ENCODE measurements around the gene ANKLE2.

Gene ANKLE2

DNA sequence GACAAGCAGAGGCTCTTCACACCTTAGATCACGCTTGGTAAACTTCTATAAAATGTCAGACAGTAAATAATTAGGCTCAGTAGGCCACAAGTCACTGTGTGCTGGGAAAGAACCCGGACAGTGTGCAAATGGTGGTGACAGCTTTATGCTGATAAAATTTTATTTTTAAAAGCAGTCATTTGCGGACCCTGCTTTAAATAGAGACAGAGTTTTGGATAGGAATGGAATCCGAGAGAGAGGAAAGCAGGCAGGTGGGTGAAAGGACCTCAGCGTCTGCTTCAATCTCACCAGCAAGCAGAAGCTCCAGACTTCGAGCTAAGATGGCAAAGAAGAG, 21.4 kb downstream of the ANKLE2 start:
- Histone ChIP-seq H3K36me3 (ENCODE audit: insufficient read depth, low read length) (peaks cover 87% of the 10 kb centered on the region), H3K4me3 (ENCODE audit: low read depth in 1 of 2, low read length in 2 of 2) (no peak overlapping the region), H3K9me3 (ENCODE audit: low read length) (no peaks in the 10 kb centered on the region), H3K4me1 (ENCODE audit: insufficient read depth, low read length) (no peaks in the 10 kb centered on the region), H3K27me3 (ENCODE audit: control insufficient read depth in 1 of 2, insufficient read depth in 2 of 2, low read length in 2 of 2) (no peaks in the 10 kb centered on the region), H3K9ac (ENCODE audit: low read length) (no peak overlapping the region), H3K27ac (ENCODE audit: low read depth, low read length) (no peak overlapping the region)

DNA sequence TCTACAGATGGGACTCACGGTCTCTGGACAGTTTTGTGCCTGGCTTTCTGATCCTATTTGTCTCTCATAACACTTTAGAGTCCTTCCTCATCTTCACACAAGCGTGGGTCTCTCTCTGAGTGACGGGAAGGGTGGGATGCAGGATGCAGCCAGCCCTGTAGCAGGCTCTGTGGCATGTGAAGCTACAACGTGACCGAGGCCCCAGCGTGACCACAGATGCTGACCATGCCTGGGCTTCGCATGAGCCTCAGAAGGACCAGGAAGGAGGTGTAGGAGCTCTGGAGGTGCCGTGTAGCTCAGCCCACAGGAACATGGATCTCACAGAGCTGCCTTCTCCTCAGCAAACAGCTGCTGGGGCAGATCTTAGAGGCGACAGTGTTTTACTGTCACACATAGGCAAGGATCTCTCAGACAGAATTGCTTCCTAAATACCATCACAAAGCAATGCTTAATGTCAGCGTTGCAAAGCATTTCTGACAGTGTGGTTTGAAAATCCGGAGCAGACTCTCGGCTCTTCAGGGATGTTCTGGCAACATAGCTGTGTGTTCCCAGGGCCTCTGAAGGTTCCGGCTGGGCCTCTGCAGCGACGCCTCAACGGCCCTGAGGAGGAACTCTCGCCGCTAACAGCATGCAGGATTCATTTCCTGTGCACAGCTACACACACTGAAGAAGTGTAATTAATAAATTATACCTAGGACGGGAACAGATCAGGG, 21.9 kb downstream of the ANKLE2 start:
- Histone ChIP-seq H3K9me3 (ENCODE audit: low read length) (no peaks in the 10 kb centered on the region), H3K36me3 (ENCODE audit: insufficient read depth, low read length) (peaks cover 87% of the 10 kb centered on the region), H3K4me3 (ENCODE audit: low read depth in 1 of 2, low read length in 2 of 2) (no peak overlapping the region), H3K4me1 (ENCODE audit: insufficient read depth, low read length) (no peaks in the 10 kb centered on the region), H3K27ac (ENCODE audit: low read depth, low read length) (no peak overlapping the region), H3K9ac (ENCODE audit: low read length) (no peak overlapping the region), H3K27me3 (ENCODE audit: control insufficient read depth in 1 of 2, insufficient read depth in 2 of 2, low read length in 2 of 2) (no peaks in the 10 kb centered on the region)

DNA sequence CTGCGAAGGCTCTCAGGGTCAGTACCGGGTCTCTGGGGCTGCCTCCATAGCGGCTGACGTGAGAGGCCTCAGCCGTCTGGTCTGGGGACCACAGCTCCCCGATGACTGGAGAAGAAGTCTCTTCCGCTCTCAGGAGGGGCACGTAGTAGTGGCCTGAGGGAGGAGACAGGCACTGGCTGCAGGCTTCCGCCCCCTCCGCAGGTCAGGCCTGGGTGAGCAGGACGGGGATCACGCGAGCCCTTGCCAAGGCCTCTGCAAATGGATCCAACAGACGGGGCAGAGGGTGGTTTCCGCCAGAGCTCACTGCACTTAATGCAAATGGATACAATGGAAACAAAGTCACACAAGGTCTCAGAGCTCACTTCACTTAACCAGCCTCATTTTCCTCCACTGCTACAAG, 24.7 kb downstream of the ANKLE2 start:
- no peaks in the 10 kb centered on the region for H3K27me3 ChIP-seq (ENCODE audit: control insufficient read depth in 1 of 2, insufficient read depth in 2 of 2, low read length in 2 of 2)
- H3K27ac ChIP-seq (ENCODE audit: low read depth, low read length), result no peak overlapping the region
- no peak overlapping the region for H3K9ac ChIP-seq (ENCODE audit: low read length)
- no peaks in the 10 kb centered on the region for H3K4me1 ChIP-seq (ENCODE audit: insufficient read depth, low read length)
- no peak overlapping the region for H3K4me3 ChIP-seq (ENCODE audit: low read depth in 1 of 2, low read length in 2 of 2)
- no peaks in the 10 kb centered on the region for H3K9me3 ChIP-seq (ENCODE audit: low read length)
- H3K36me3 ChIP-seq (ENCODE audit: insufficient read depth, low read length), result peaks cover 90% of the 10 kb centered on the region

DNA sequence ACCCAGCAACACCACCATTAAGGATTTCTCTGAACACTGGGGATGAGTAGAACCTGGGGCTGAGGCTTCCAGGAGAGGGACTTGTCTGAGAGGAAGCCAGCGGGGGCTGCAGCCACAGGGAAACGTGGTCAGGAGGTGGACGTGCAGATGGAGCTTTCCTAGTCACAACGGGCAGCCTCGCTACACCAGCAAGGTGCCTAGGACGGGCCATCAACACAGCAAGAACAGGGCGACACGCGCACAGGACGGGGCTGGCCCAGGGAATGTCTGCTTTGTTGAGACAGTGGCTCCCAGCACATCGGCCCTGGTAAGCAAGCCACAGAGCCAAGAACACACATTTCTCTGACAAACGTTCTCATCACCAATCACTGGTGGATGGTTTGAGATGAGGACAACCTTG, 25.3 kb downstream of the ANKLE2 start:
- H3K27me3 ChIP-seq (ENCODE audit: control insufficient read depth in 1 of 2, insufficient read depth in 2 of 2, low read length in 2 of 2), result no peaks in the 10 kb centered on the region
- no peak overlapping the region for H3K27ac ChIP-seq (ENCODE audit: low read depth, low read length)
- no peak overlapping the region for H3K4me3 ChIP-seq (ENCODE audit: low read depth in 1 of 2, low read length in 2 of 2)
- H3K4me1 ChIP-seq (ENCODE audit: insufficient read depth, low read length), result no peaks in the 10 kb centered on the region
- H3K9ac ChIP-seq (ENCODE audit: low read length), result no peak overlapping the region
- no peaks in the 10 kb centered on the region for H3K9me3 ChIP-seq (ENCODE audit: low read length)
- peaks cover 90% of the 10 kb centered on the region for H3K36me3 ChIP-seq (ENCODE audit: insufficient read depth, low read length)

DNA sequence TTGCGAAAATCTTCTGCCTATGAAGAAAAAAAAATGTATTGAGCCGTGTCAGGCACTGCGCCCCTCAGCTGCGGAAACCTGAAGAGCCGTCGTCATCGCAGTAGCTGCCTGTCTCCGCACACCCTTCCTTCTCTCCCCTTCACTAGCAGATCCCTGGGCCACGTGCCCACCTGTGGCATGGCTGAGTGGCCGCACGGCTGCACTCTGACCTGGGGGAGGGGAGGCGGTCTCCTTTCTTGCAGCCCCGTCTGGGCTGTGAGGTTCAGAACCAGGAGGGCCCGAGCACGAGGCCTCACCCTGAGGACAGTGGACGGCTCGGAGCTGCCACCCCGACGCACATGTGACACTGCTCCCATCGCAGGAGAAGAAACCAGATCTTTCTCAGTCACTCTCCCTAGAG, 26.1 kb downstream of the ANKLE2 start:
- no peaks in the 10 kb centered on the region for H3K4me1 ChIP-seq (ENCODE audit: insufficient read depth, low read length)
- H3K27me3 ChIP-seq (ENCODE audit: control insufficient read depth in 1 of 2, insufficient read depth in 2 of 2, low read length in 2 of 2), result no peaks in the 10 kb centered on the region
- H3K9me3 ChIP-seq (ENCODE audit: low read length), result no peaks in the 10 kb centered on the region
- no peak overlapping the region for H3K9ac ChIP-seq (ENCODE audit: low read length)
- no peak overlapping the region for H3K27ac ChIP-seq (ENCODE audit: low read depth, low read length)
- no peak overlapping the region for H3K4me3 ChIP-seq (ENCODE audit: low read depth in 1 of 2, low read length in 2 of 2)
- H3K36me3 ChIP-seq (ENCODE audit: insufficient read depth, low read length), result peaks cover 84% of the 10 kb centered on the region

DNA sequence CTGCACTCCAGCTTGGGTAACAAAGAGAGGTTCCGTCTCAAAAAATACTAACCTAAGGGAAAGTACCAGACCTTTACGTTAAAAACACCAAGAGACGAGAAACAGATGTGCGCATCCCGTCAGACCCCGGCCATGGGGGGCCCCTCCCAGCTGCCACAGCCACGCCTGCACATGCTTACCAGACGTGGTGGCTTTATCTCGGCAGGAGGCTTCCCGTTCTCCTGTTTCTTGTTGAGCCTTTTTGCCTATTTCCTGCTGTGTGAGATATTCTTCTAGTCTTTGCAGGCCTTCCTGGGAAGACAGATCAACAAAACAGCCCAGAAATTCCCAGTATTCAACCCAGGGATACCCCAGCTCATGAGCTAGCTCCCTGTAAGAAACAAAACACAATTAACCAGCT, 27.4 kb downstream of the ANKLE2 start:
- no peaks in the 10 kb centered on the region for H3K4me1 ChIP-seq (ENCODE audit: insufficient read depth, low read length)
- H3K27me3 ChIP-seq (ENCODE audit: control insufficient read depth in 1 of 2, insufficient read depth in 2 of 2, low read length in 2 of 2), result no peaks in the 10 kb centered on the region
- no peak overlapping the region for H3K27ac ChIP-seq (ENCODE audit: low read depth, low read length)
- no peak overlapping the region for H3K9ac ChIP-seq (ENCODE audit: low read length)
- peaks cover 81% of the 10 kb centered on the region for H3K36me3 ChIP-seq (ENCODE audit: insufficient read depth, low read length)
- H3K4me3 ChIP-seq (ENCODE audit: low read depth in 1 of 2, low read length in 2 of 2), result no peak overlapping the region
- no peaks in the 10 kb centered on the region for H3K9me3 ChIP-seq (ENCODE audit: low read length)

DNA sequence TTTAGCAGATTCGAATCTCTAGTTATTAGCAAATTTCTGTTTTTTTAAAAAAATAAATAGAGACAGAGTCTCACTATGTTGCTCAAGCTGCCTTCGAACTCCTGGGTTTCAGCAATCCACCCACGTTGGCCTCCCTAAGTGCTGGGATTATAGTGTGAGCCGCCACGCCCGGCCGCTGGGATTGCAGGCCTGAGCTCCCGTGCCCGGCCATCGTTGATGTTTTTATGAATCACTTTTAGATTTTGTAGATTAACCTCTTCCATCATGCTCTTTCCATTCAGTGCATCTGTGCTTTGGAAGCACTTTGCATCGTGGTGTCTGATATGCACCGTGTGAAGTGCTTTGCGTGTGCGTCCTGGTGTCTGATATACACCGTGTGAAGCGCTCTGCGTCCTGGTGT, 30.1 kb downstream of the ANKLE2 start:
- no peak overlapping the region for H3K9ac ChIP-seq (ENCODE audit: low read length)
- H3K4me3 ChIP-seq (ENCODE audit: low read depth in 1 of 2, low read length in 2 of 2), result no peak overlapping the region
- H3K9me3 ChIP-seq (ENCODE audit: low read length), result no peaks in the 10 kb centered on the region
- no peaks in the 10 kb centered on the region for H3K4me1 ChIP-seq (ENCODE audit: insufficient read depth, low read length)
- H3K27me3 ChIP-seq (ENCODE audit: control insufficient read depth in 1 of 2, insufficient read depth in 2 of 2, low read length in 2 of 2), result no peaks in the 10 kb centered on the region
- peaks cover 85% of the 10 kb centered on the region for H3K36me3 ChIP-seq (ENCODE audit: insufficient read depth, low read length)
- no peak overlapping the region for H3K27ac ChIP-seq (ENCODE audit: low read depth, low read length)

DNA sequence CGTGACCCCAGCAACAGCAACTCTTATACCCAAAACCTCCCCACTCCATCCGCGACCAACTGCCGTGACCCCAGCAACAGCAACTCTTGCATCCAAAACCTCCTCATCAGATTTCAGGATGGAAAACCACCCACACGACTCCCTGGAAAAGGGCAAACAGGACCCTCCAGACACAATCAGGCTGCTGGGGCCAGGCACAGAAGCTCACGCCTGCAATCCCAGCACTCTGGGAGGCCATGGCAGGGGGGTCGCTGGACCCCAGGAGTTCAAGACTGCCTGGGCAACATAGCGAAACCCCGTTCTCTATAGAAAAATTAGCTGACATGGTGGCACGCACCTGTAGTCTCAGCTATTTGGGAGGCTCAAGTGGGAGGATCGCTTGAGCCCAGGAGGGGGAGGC, 31.3 kb downstream of the ANKLE2 start:
- no peaks in the 10 kb centered on the region for H3K27me3 ChIP-seq (ENCODE audit: control insufficient read depth in 1 of 2, insufficient read depth in 2 of 2, low read length in 2 of 2)
- no peaks in the 10 kb centered on the region for H3K4me1 ChIP-seq (ENCODE audit: insufficient read depth, low read length)
- peaks cover 90% of the 10 kb centered on the region for H3K36me3 ChIP-seq (ENCODE audit: insufficient read depth, low read length)
- no peaks in the 10 kb centered on the region for H3K9me3 ChIP-seq (ENCODE audit: low read length)
- H3K27ac ChIP-seq (ENCODE audit: low read depth, low read length), result no peak overlapping the region
- H3K9ac ChIP-seq (ENCODE audit: low read length), result no peak overlapping the region
- H3K4me3 ChIP-seq (ENCODE audit: low read depth in 1 of 2, low read length in 2 of 2), result no peak overlapping the region

DNA sequence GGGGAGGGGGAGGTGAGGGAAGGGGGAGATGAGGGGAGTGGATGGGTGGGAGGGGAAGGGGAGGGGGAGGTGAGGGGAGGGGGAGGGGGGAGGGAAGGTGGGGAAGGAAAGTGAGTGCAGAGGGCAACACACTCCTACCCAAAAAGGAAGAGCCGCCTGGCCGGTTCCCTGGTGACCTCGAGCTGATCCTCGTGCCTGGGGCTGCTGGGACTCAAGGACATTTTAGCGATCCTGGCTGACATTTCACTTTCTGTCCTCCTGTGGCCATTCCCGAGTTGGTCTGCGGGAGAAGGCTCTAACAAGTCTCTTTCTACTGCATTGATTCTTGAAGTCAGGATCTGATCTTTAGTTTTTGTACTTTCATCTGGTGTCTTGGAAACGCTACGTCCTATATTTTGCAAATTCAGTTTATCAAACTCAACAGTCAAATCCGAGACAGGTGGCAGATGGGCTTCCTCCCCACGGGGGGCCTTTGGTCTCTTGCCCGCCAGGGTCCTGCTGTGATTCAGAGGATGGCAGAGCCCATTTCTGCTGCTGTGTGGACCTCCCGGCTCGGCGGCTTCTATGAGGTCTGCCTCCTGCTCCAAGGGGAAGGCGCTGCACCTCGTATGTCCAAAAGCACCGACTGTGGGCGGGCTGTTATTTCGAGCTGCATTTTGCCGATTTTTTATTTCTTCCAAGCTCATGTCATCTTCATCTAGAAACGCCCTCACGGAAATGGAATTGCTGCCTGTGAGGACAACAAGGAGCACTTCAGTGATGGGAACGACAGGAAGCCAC, 31.9 kb downstream of the ANKLE2 start:
- no peak overlapping the region for H3K27ac ChIP-seq (ENCODE audit: low read depth, low read length)
- H3K9ac ChIP-seq (ENCODE audit: low read length), result no peak overlapping the region
- no peaks in the 10 kb centered on the region for H3K27me3 ChIP-seq (ENCODE audit: control insufficient read depth in 1 of 2, insufficient read depth in 2 of 2, low read length in 2 of 2)
- no peaks in the 10 kb centered on the region for H3K9me3 ChIP-seq (ENCODE audit: low read length)
- H3K4me3 ChIP-seq (ENCODE audit: low read depth in 1 of 2, low read length in 2 of 2), result no peak overlapping the region
- no peaks in the 10 kb centered on the region for H3K4me1 ChIP-seq (ENCODE audit: insufficient read depth, low read length)
- peaks cover 90% of the 10 kb centered on the region for H3K36me3 ChIP-seq (ENCODE audit: insufficient read depth, low read length)

DNA sequence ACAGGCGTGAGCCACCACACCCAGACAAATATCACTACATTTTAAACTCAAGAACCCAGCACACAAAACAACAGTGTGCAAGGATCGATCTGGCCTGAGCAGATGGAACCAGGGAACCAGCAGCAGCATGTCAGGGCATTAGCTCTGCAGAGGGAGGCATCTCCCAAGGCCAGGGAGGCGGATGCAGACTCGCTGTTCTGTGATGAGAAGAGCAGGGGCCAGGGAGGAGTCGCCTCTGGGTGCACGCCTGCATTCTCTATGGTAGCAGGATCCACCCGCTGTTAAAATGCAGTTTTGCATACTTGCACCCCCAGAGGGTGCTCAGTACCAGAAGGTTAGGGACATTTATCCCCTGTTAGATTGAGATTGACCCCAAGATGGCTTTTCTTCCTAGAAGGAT, 33.1 kb downstream of the ANKLE2 start:
- Histone ChIP-seq H3K36me3 (ENCODE audit: insufficient read depth, low read length) (peaks cover 90% of the 10 kb centered on the region), H3K4me3 (ENCODE audit: low read depth in 1 of 2, low read length in 2 of 2) (no peak overlapping the region), H3K27me3 (ENCODE audit: control insufficient read depth in 1 of 2, insufficient read depth in 2 of 2, low read length in 2 of 2) (no peaks in the 10 kb centered on the region), H3K27ac (ENCODE audit: low read depth, low read length) (no peak overlapping the region), H3K9ac (ENCODE audit: low read length) (no peak overlapping the region), H3K9me3 (ENCODE audit: low read length) (no peaks in the 10 kb centered on the region), H3K4me1 (ENCODE audit: insufficient read depth, low read length) (no peaks in the 10 kb centered on the region)

DNA sequence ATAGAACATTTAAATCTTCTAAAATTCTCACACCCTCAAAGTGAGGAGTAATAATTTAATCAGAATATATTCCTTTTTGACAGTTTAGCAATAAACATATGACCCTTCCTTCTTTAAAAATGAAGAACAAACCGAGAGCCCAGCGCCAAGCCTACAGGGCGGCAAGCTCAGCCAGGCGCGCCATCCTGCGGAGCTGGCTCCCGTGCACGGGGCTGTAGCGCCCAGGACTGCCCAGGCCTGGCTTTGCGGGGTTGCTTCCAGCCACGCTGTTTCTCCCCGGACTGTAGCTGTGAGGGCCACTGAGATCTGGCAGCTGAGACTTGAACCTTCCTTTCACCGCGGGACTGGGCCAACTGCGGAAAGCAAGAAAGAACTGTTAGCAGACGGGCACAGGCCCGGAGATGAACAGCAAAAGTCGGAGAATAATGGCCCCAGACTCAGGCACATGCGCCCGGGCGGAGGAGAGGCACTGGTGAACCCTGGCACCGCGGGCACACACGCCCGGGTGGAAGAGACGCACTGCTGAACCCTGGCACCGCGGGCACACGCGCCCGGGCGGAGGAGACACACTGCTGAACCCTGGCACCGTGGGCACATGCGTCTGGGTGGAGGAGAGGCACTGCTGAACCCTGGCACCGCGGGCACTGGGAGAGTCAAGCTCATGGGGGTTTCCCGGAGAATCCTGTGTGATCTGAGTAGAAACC, 34.4 kb downstream of the ANKLE2 start:
- Histone ChIP-seq H3K27me3 (ENCODE audit: control insufficient read depth in 1 of 2, insufficient read depth in 2 of 2, low read length in 2 of 2) (no peaks in the 10 kb centered on the region), H3K9me3 (ENCODE audit: low read length) (no peaks in the 10 kb centered on the region), H3K27ac (ENCODE audit: low read depth, low read length) (no peak overlapping the region), H3K9ac (ENCODE audit: low read length) (no peak overlapping the region), H3K4me3 (ENCODE audit: low read depth in 1 of 2, low read length in 2 of 2) (no peak overlapping the region), H3K4me1 (ENCODE audit: insufficient read depth, low read length) (no peaks in the 10 kb centered on the region), H3K36me3 (ENCODE audit: insufficient read depth, low read length) (peaks cover 87% of the 10 kb centered on the region)
